Cardiac septum (tissue), 1 donor: ENCODE measurements around the gene UBE2E3. TPM values are rescaled to one million over a fixed set of nuclear protein-coding genes. Genes with fewer than 3 reads are reported as not detected.
"Not testable (repeated sequence)": the region's sequence is repeated elsewhere in the genome, so short reads cannot be mapped to it uniquely, and the experiment has no call there.

ENCODE experiments used
- DNase-seq: peaks from one replicate; pipeline ENCODE4 v3.0.0-alpha.2; 2020; ENCODE audit warnings: low spot score
- intact Hi-C: fragments of 100-400 bp; cut with DNase I; formaldehyde crosslinking; loops from one replicate; pipeline ENCODE4 v1.14.0; 2022
- long read RNA-seq: library from polyadenylated mRNA; unstranded; transcript quantifications from one replicate; pipeline ENCODE4 v2.0.0, GENCODE V29; 2021
- total RNA-seq: library from RNA; stranded (reverse); fragmentation: NEBNext Ultra II Directional; extraction: Animal tissue kit (Norgen Biotek cat#: 25700); gene quantifications from one replicate; pipeline ENCODE4 v1.2.1, GENCODE V29; 2021
- donor health status: DM: no; HTN: no; CAD: no.

Gene UBE2E3
- total RNA-seq = 41.0 TPM
- long read RNA-seq, transcript UBE2E3-202 (6 exons, 1,570 nt) = major isoform, 60 of 88 reads
- long read RNA-seq, partial matches to known transcripts = 12 of 88 reads
- long read RNA-seq, other reads (novel, unspliced or antisense) = 11 of 88 reads

DNA sequence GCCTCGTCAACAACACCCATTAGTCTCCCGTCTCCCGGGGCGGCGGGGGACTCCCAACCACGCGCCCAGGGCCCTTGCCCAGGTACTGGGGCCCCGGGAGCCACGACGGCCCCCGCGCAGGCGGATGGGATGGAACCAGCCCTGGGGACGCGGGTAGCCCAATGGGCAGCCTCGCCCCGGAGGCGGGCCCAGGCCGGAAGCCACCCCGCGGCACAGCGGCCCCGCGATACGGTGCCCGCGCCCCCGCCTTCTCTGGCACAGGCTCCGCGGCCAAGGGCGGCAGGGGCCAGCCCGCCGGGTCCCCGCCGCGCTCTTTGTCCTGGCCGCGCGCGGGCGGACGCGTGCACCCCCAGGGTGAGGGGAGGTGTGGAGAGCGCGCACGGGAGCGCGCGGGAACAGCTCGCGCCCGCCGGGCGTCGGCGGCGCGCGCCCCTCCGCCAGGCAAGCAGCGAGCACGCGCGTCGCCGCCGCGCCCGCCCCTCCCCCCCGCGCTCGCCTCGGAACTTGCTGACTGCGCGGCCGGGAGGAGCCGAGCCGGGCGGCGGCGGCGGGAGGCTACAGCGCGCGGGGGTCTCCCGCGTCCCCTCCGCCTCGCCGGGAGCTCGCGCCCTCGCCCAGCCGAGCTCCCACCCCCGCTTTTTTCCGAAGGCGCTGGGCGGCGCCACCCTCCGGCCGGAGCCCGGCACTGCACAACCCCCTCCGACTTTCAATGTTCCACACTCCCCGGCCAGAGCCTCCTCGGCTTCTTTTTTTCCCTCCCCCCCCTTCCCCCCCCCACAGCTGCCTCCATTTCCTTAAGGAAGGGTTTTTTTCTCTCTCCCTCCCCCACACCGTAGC, at the start of gene UBE2E3:
Gene UBE2E3 (plus strand): TSS at position 500 of the 837 bp plus-strand sequence. CDS start 1,438 bp downstream, outside the sequence.
- peak; percentile 92 for DNase-seq
- intact Hi-C loops = loop anchor here (10.0 kb wide), 1 partner anchor 856 kb away; no protein-coding TSS in a partner anchor

DNA sequence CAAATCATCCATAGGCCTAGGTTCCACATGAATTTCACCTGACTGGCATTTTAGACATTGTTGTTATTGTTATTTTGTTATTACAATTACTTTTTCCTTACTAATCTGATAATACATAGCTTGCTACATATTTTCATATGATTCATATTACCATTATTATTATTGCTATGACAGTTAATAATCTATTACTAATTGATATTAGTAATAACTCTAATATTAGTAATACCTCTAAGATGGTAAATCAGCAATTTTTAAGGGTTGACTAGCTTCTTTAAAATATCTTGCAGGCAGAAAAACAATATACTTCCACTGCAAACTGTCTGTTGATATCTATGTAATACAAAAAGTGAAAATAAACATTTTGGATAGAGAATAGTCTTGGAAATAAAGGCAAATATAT, 48.6 kb upstream of the UBE2E3 start:
- DNase-seq = no peak

DNA sequence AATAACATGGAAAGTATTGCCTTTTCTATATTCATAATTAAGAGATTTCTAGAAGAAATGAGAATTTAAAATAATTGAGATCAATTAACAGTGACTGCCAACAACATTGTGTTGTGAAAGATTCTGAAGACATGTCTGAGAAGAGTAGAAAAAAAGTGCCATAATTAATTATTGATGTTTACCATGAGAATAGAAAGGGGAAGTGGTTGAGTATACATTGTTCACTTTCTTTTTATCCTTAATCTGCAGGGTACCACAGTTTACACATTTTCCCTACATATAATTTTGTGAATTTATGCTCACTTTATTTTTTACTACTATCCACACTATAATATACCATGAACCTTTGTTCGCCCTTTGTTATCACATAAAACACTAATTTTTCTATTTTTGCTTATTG, 47.1 kb upstream of the UBE2E3 start:
- DNase-seq = no peak
- intact Hi-C loops = no loop called here

More for the DNA sequence above, 48.6 kb upstream of the UBE2E3 start:
- intact Hi-C loops = no loop called here

- no peak for DNase-seq
- intact Hi-C loops = no loop called here
Measured at GRCh38 chr2:180934911-180935310, 45.5 kb upstream of the UBE2E3 start.

DNA sequence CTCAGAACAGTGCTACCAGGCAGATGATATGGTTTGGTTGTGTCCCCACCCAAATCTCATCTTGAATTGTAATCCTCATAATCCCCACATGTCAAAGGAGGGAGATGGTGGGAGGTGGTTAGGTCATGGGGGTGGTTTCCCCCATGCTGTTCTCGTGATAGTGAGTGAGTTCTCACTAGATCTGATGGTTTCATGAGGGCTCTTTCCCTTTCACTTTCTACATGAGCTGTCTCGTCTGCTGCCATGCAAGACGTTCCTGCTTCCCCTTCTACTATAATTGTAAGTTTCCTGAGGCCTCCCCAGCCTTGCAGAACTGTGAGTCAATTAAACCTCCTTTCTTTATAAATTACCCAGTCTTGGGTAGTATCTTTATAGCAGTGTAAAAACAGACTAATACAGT, 42.9 kb upstream of the UBE2E3 start:
- DNase-seq, intact Hi-C loops: not testable (repeated sequence)

DNA sequence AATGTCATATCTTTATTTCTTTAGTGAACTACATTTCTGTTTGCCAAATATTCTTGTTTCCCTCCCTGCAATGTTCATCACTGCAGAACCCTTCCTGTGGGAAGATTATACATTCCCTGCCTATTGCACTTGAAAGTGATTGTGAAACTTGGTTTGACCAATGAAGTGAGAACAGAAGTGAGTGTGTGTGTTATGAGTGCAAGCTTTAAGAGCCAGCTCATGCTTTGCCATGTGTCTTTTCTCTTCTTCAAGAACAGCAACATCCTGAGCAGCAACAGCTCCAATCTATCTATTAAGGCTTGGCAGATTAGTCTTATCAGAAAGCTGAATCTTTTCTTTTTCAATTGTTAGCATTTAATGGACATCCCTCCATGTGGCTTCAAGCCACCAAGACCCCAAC, 42.0 kb upstream of the UBE2E3 start:
- no peak for DNase-seq

DNA sequence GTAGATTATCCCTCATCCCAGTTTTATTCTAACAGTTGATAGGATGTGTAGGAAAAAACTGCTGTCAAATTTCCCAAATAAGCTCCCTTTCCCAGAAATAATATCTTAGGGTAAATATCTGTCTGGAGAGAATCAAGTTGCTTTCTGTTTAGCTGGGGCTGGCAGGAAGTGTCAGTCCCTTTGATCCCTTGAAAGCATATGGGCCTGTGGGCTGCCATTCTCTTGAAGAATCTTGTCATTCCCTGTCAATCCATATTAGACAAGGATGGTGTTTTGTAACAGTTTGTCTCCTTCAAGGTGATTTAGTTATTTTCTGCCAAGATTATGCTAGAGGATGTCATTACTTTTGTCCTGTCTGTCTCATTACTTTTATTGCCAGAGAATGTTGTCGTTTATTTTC, 37.1 kb upstream of the UBE2E3 start:
- intact Hi-C loops = no loop called here
- DNase-seq = no peak

More for the DNA sequence above, 42.0 kb upstream of the UBE2E3 start:
- intact Hi-C loops = no loop called here

GRCh38 chr2:180944372-180944771, 36.0 kb upstream of the UBE2E3 start:
- DNase-seq = no peak
- intact Hi-C loops = no loop called here

- no peak for DNase-seq
Measured at GRCh38 chr2:180947208-180947689, 33.2 kb upstream of the UBE2E3 start.

DNA sequence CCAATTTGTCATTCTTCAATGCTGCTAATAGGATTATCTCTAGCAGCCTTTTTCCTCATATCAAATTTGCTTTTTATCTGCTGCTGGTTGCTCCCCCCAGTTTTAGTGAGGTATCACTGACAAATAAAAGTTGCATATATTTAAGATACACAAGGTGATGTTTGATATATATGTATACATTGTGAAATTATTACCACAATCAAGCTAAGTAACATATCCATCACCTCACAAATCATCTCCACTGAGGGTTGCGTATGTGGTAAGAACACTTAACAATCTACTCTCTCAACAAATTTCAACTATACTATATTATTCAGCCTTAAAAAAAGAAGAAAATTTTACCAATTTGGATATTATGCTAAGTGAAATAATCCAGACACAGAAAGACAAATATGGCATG, 30.5 kb upstream of the UBE2E3 start:
- no peak for DNase-seq
- intact Hi-C loops = no loop called here

More at GRCh38 chr2:180947208-180947689, 33.2 kb upstream of the UBE2E3 start:
- intact Hi-C loops = no loop called here

GRCh38 chr2:180952082-180952481, 28.3 kb upstream of the UBE2E3 start:
- intact Hi-C loops = no loop called here
- no peak for DNase-seq

- DNase-seq = no peak
- intact Hi-C loops = no loop called here
Measured at GRCh38 chr2:180952731-180953336, 27.6 kb upstream of the UBE2E3 start.

DNA sequence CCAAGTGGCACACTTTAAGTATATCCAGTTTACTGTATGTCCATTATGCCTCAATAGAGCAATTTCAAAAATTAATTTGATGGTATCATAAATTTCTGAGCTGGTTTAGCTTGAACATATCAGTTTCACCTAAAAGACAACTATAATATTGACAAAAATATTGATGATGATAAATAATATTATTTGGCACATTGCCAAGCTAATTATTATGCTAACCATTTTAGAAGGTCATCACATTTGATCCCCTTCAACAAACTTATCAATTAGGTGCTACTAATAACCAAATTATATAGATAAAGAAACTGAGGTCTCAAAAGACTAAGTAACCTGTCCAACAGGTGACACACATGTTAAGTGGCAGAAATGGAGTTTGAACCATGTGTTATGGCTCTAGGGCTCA, 26.9 kb upstream of the UBE2E3 start:
- DNase-seq = no peak
- intact Hi-C loops = no loop called here

- no peak for DNase-seq
- intact Hi-C loops = no loop called here
Measured at GRCh38 chr2:180955101-180955500, 25.3 kb upstream of the UBE2E3 start.

DNA sequence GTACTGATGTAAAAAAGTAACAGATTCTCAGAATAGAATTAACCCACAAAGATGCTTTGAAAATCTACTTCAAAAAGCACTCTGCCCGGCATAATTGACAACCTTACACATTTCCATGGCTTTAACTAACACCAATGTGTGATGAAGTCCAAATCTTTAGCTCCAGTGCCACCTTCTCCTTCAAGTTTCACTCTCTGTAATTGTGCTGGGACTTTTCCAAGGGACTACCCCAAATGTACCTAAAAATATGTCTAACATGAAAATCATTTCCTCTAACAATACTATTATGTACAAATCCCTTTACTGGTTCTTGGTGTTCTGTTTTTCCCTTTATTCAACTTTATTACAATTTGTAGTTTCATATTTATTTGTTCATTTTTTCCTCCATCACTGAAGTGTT, 20.6 kb upstream of the UBE2E3 start:
- DNase-seq = no peak
- intact Hi-C loops = no loop called here

DNA sequence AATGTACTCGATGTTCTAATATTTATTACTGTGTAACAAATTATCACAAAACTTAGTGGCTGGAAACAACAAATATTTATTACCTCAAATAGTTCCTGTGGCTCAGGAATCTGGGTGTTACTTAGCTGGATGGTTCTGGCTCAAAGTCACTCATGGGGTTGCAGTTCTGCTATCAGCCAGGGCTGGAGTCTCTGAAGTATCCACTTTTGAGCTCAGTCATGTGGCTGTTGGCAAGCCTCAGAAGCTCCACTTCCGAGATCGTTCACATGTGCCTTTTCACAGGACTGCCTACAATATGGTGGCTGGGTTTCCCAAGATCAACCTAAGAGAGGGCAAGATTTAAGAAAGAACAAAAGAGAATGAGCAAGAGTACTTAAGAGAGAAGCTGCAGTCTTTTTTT, 19.4 kb upstream of the UBE2E3 start:
- no peak for DNase-seq
- intact Hi-C loops = no loop called here

DNA sequence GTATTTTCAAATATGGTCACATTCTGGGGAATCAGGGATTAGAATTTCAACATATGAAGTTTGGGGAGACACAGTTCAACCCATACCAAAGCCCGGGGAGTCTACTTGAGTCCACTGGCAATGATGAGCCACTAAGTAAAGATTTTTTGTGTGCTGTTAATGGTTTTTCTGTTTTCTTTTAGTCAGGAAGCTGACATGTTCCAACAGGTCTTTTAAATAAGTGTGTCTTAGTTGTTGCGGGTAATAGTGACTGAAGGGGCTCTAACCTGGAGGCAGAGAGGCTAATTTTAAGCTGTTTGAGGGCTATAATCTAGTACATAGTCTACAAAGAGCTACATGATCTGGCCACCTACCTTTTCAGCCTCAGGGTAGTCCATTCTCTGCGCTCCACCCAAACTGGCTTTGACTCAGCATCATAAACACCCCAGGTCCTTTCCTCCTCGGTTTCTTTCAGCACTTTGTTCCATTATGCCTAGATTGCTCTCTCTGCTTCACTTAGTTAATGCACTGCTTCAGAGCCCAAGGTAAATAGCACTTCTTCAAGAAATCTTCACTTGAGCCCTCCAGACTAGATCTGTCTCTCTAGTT, 17.6 kb upstream of the UBE2E3 start:
- no peak for DNase-seq
- intact Hi-C loops = no loop called here

DNA sequence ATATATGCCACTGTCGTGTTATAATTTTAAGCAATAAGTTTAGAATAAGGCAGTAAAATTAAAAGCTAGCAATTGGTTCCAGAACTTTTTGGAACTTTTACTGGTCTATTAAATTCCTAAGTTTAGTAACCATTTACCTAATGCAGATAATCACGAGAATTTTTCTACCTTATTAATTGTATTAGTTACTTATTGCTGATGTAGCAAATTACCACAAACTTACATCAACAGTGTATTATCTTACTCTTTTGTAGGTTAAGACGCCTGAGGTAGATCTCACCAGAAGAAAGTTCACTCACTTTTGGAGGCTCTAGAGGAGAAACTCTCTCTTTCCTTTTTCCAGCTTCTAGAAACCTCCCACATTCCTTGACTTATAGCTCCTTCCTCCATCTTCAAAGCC, 14.0 kb upstream of the UBE2E3 start:
- intact Hi-C loops = no loop called here
- DNase-seq = no peak

DNA sequence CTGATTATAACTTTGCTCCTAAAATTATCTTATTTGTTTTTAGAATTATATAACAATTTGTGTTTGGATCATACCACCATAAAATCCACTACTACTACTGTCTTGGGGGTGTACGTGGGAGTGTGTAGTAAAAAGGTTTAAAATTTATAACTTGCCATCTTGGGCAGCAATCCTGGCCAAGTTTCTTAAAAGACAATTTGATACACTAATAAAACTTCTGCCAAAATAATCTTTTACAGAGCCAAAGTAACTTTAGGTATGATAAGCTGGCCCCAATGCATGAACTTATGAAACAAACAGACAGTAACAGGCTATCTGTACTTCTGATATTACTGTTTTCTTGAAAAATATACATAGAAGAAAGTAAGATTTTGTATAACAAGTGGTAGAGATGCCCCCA, 11.3 kb upstream of the UBE2E3 start:
- intact Hi-C loops = no loop called here
- DNase-seq = no peak

DNA sequence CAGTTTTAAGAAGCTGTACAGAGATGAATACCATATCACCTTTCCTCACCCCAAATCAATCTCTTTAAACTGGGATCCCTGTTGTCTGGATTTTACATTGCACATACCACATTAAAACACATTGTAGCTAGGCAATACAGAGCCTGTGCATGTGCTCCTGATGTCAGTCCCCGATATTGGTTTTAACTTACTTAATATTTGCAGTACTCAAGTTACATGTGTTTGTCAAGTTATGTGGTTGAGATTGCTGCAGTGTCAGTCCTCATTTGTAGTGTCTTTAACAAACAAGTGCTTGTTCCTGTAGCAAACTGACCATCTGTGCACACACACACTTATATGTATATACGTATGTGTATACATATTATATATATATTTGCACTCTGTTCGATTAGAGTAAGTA, 10.4 kb upstream of the UBE2E3 start:
- no peak for DNase-seq
- intact Hi-C loops = no loop called here
